AG04449 (cell line): Measurements from ENCODE around the gene MACC1.

Source experiments
- CTCF ChIA-PET: fragments of 350-600 bp; formaldehyde crosslinking; extraction: SDS; loops from one replicate; lab custom pipeline; 2021; ENCODE audit warnings: antibody characterized with exemption; lab: Yijun Ruan, JAX
- POLR2A ChIA-PET: fragments of 400-600, 350-600 bp; formaldehyde crosslinking; extraction: SDS; loops from one replicate; lab custom pipeline; 2020; ENCODE audit warnings: antibody characterized with exemption, inconsistent platforms; lab: Yijun Ruan, JAX
- DNase-seq: peaks from one replicate; pipeline ENCODE4 v3.0.0-alpha.2; 2010; ENCODE audit warnings: low read depth, low spot score
- H3K4me3 ChIP-seq: 2 replicates; pipeline ENCODE4 v1.5.1; 2011; ENCODE audit warnings: low read depth, mild to moderate bottlenecking, control low read depth, low read length
- TF ChIP-seq, protein P1 (sequence below): IDR thresholded peaks from one replicate; pipeline ENCODE4 v1.5.1; 2011; ENCODE audit warnings: mild to moderate bottlenecking, moderate library complexity, low read length, control low read depth, inconsistent platforms; ENCODE audit not compliant: insufficient read depth; ENCODE audit errors: missing control alignments

The MACC1 gene, protein sequence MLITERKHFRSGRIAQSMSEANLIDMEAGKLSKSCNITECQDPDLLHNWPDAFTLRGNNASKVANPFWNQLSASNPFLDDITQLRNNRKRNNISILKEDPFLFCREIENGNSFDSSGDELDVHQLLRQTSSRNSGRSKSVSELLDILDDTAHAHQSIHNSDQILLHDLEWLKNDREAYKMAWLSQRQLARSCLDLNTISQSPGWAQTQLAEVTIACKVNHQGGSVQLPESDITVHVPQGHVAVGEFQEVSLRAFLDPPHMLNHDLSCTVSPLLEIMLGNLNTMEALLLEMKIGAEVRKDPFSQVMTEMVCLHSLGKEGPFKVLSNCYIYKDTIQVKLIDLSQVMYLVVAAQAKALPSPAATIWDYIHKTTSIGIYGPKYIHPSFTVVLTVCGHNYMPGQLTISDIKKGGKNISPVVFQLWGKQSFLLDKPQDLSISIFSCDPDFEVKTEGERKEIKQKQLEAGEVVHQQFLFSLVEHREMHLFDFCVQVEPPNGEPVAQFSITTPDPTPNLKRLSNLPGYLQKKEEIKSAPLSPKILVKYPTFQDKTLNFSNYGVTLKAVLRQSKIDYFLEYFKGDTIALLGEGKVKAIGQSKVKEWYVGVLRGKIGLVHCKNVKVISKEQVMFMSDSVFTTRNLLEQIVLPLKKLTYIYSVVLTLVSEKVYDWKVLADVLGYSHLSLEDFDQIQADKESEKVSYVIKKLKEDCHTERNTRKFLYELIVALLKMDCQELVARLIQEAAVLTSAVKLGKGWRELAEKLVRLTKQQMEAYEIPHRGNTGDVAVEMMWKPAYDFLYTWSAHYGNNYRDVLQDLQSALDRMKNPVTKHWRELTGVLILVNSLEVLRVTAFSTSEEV

DNA sequence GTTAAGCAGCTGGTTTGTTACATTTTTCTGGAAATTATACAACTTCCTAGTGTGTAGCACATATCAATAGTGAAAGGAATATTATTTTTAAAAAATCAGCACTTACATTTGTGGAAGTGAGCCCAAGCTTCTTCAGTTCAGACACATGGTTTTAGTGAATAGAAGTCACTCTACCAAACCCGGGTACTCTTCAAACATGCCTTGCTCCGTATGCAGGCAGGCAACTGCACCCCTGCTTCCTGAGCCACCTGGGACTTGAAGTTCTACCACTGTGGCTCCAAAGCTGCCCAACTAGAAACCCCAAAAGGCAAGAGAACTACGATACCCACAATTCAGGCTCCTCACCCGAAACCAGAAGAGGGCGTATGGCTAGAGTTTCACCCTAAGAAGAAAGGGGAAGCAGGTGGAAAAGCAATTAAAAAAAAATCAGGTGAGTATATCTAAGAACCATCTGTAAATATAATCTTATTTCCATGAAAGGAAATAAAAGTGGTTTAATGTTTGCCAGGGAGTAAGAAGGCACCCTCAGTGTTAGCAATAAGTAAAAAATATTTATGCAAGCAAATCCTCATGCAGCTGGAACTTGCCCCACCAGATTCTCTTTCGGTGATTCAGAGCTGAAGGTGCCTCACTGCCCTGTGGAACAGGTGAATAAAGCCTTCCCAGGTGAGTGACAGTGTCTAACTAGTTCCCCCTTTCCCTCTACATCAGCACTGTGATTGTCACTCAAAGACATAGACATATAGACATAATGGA is at the start of gene MACC1:
Gene MACC1, minus strand, starts transcription at position 192 of the 756 bp plus-strand sequence. CDS start 55,522 bp downstream, outside the sequence.
- H3K4me3 ChIP-seq: no peak within 1 kb of the TSS
- CTCF ChIA-PET: no interaction called here
- DNase-seq: no peak
- POLR2A ChIA-PET: no interaction called here
- TF ChIP-seq, protein P1, sequence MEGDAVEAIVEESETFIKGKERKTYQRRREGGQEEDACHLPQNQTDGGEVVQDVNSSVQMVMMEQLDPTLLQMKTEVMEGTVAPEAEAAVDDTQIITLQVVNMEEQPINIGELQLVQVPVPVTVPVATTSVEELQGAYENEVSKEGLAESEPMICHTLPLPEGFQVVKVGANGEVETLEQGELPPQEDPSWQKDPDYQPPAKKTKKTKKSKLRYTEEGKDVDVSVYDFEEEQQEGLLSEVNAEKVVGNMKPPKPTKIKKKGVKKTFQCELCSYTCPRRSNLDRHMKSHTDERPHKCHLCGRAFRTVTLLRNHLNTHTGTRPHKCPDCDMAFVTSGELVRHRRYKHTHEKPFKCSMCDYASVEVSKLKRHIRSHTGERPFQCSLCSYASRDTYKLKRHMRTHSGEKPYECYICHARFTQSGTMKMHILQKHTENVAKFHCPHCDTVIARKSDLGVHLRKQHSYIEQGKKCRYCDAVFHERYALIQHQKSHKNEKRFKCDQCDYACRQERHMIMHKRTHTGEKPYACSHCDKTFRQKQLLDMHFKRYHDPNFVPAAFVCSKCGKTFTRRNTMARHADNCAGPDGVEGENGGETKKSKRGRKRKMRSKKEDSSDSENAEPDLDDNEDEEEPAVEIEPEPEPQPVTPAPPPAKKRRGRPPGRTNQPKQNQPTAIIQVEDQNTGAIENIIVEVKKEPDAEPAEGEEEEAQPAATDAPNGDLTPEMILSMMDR: no peak

DNA sequence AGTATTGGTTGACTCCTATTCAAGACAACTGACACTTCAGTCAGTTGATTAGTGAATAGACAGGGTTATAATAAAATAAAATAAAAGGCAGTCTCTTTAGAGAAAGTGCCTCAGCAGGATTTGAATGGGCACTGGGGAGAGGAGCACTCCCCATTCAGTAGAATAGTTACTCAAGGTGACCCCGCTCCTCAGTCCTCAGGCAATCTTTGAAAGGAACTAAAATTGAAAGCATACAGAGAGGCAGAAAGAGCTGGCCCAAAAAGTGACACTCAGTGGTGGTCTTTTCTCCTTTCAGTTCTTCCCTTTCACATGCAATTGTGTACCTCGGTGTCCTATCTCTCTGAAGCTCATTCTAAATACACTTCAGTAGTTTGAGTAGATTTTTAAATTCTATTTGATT is 47.4 kb upstream of the MACC1 start:
- TF ChIP-seq, protein P1: no peak
- ChIA-PET CTCF (no interaction called here), POLR2A (no interaction called here)
- no peak overlapping the region for H3K4me3 ChIP-seq
- DNase-seq: no peak

DNA sequence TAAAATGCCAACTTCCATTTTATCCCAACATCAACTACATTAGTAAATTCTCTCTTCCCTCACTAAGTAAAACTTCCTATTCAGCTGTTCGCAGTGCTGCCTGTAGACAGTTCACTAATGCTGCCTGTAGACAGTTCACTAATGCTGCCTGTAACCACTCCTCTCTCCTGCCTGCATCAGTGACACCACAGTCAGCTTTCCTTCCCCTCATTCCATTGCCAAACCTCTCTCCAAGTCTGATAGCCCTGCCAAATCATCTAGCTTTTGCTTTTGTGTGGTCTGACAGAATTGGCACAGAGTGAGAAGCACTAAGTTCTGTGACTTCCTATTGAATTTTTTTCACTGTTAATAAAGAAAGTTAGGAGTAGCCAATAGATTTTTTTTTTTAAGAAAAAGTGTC is 43.0 kb upstream of the MACC1 start:
- DNase-seq: no peak
- TF ChIP-seq, protein P1: no peak
- ChIA-PET POLR2A (no interaction called here), CTCF (no interaction called here)
- H3K4me3 ChIP-seq: no peak overlapping the region

DNA sequence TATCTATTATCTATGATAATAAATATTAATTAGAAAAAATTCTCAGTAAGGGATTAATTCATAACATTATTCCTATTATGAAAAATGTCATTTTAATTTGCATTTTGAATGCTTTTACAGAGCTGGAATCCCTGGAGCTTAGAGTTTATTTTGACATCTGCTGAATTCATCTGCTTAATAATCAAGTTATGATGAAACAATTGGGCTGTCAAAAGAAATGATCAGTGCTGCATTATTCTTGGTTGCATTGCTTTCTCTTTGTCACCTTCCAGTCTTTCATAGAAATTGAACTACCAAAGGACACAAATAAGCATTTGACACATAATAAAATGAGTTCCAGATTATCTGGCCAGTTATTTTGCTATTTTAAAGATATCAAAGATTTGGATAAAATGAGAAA is 40.0 kb upstream of the MACC1 start:
- DNase-seq: no peak
- ChIA-PET POLR2A (no interaction called here), CTCF (no interaction called here)
- no peak overlapping the region for H3K4me3 ChIP-seq
- TF ChIP-seq, protein P1: no peak

DNA sequence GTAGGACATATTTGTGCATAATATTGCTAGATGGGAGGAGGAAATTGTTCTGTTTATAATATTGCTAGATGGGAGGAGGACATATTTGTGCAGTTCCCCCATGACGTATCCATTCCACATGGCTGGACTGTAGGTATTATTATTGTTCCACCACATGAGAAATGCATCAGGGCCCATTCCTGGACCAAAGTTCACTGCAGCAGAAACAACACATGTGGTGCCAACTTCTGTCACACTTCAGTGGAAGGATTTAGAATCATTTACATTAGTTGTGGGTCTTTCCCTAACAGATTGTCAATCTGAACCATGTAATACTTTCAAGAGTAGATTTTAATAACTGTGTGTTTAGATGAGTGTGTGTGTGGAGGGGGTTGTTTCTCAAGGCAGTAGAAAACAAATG is 32.7 kb upstream of the MACC1 start:
- CTCF ChIA-PET: no interaction called here
- no peak overlapping the region for H3K4me3 ChIP-seq
- TF ChIP-seq, protein P1: no peak
- POLR2A ChIA-PET: no interaction called here
- no peak for DNase-seq

DNA sequence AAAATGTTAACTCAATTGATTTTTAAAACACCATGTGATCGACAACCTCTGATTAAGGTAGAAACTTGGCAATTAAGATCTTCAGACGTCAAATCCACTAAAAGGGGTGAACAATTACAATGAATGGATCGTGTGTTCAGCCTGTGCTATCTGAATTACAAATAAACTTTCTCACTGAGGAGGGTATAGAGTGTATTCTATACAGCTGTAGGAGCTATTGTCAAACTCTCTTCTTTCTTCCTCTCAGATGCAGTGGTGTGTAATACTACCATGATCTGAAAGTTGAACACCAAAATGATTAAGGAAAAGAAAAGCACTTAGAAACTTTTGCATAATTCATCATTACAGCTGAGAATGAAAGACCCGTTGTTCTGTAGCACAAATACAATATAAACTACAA is 32.2 kb upstream of the MACC1 start:
- no peak overlapping the region for H3K4me3 ChIP-seq
- CTCF ChIA-PET: no interaction called here
- DNase-seq: no peak
- TF ChIP-seq, protein P1: no peak
- POLR2A ChIA-PET: no interaction called here
